ENCODE results near the gene SPAG16. TPM values are rescaled to one million over a fixed set of nuclear protein-coding genes. Genes with fewer than 3 reads are reported as not detected.

SPAG16 gene
- total RNA-seq, 1 experiment from 2014 or later: 13.0 TPM

- TF ChIP-seq CTCF (IDR thresholded peaks at IDR 0.05) (no peak), SIN3A (IDR thresholded peaks at IDR 0.05; ENCODE audit: borderline replicate concordance, insufficient read depth, low read depth, low read length) (no peak), TCF7L2 (IDR thresholded peaks at IDR 0.05; ENCODE audit: low read depth, low read length) (no peak), REST (IDR thresholded peaks at IDR 0.05; ENCODE audit: insufficient read depth in 1 of 2, low read depth in 2 of 2, low read length in 1 of 2) (no peak), POLR2AphosphoS5 (IDR thresholded peaks at IDR 0.05; ENCODE audit: low read depth, low read length) (no peak)
- H3K9me3 ChIP-seq (ENCODE audit: control insufficient read depth, insufficient read depth, low read depth, low read length): no peaks in the 10 kb centered on the region
- intact Hi-C loops (cut with micrococcal nuclease; ENCODE audit: unreplicated experiment): no loop called here
- in situ Hi-C loops (cut with HindIII; ENCODE audit: low pct_unique_long_range_greater_than_20kb, low sequenced_read_pairs): no loop called here
- ChIA-PET CTCF (no interaction called here), POLR2A (no interaction called here)
- no peak overlapping the region for H3K27ac ChIP-seq (ENCODE audit: low read length)
- DNase-seq (ENCODE audit: low read depth, low spot score) (no peak), ATAC-seq (no peak)
- BruUV-seq (replicated peaks): no TSS peak
- no peaks in the 10 kb centered on the region for H3K4me1 ChIP-seq (ENCODE audit: control insufficient read depth, insufficient read depth, low read length)
- H3K4me3 ChIP-seq (ENCODE audit: low read depth in 2 of 2, low read length in 2 of 2): no peak overlapping the region
- no peaks in the 10 kb centered on the region for H3K27me3 ChIP-seq (ENCODE audit: control insufficient read depth, insufficient read depth, low read length)
- no peaks in the 10 kb centered on the region for H3K36me3 ChIP-seq (ENCODE audit: control insufficient read depth, insufficient read depth, low read length)
Measured at GRCh38 chr2:214096208-214096715, 812.0 kb downstream of the SPAG16 start.

- H3K4me3 ChIP-seq (ENCODE audit: low read depth in 2 of 2, low read length in 2 of 2): no peak overlapping the region
- DNase-seq (ENCODE audit: low read depth, low spot score) (no peak), ATAC-seq (no peak)
- TF ChIP-seq POLR2AphosphoS5 (IDR thresholded peaks at IDR 0.05; ENCODE audit: low read depth, low read length) (no peak), SIN3A (IDR thresholded peaks at IDR 0.05; ENCODE audit: borderline replicate concordance, insufficient read depth, low read depth, low read length) (no peak), REST (IDR thresholded peaks at IDR 0.05; ENCODE audit: insufficient read depth in 1 of 2, low read depth in 2 of 2, low read length in 1 of 2) (no peak), CTCF (IDR thresholded peaks at IDR 0.05) (no peak), TCF7L2 (IDR thresholded peaks at IDR 0.05; ENCODE audit: low read depth, low read length) (no peak)
- no peak overlapping the region for H3K27ac ChIP-seq (ENCODE audit: low read length)
- H3K4me1 ChIP-seq (ENCODE audit: control insufficient read depth, insufficient read depth, low read length): no peaks in the 10 kb centered on the region
- H3K9me3 ChIP-seq (ENCODE audit: control insufficient read depth, insufficient read depth, low read depth, low read length): no peaks in the 10 kb centered on the region
- CTCF ChIA-PET: no interaction called here
- H3K36me3 ChIP-seq (ENCODE audit: control insufficient read depth, insufficient read depth, low read length): no peaks in the 10 kb centered on the region
- POLR2A ChIA-PET: no interaction called here
- intact Hi-C loops (cut with micrococcal nuclease; ENCODE audit: unreplicated experiment): no loop called here
- H3K27me3 ChIP-seq (ENCODE audit: control insufficient read depth, insufficient read depth, low read length): no peaks in the 10 kb centered on the region
- no TSS peak for BruUV-seq (replicated peaks)
- in situ Hi-C loops (cut with HindIII; ENCODE audit: low pct_unique_long_range_greater_than_20kb, low sequenced_read_pairs): no loop called here
Measured at GRCh38 chr2:214098811-214099210, 814.5 kb downstream of the SPAG16 start.

All from Panc1 (cell line).